Stimulated activated CD4-positive, alpha-beta T cell treated with anti-CD3 and anti-CD28 coated beads, Interleukin-12 subunit alpha, Interleukin-12 subunit beta, amount 100 ng/mL, for 4 hours (primary cell): ENCODE measurements around the gene CCDC116.
"Not testable (repeated sequence)": the region's sequence is repeated elsewhere in the genome, so short reads cannot be mapped to it uniquely, and the experiment has no call there.

Experiments used
- DNase-seq: peaks from one replicate; pipeline ENCODE4 v3.0.0-alpha.2; 2020

CCDC116 gene

DNA sequence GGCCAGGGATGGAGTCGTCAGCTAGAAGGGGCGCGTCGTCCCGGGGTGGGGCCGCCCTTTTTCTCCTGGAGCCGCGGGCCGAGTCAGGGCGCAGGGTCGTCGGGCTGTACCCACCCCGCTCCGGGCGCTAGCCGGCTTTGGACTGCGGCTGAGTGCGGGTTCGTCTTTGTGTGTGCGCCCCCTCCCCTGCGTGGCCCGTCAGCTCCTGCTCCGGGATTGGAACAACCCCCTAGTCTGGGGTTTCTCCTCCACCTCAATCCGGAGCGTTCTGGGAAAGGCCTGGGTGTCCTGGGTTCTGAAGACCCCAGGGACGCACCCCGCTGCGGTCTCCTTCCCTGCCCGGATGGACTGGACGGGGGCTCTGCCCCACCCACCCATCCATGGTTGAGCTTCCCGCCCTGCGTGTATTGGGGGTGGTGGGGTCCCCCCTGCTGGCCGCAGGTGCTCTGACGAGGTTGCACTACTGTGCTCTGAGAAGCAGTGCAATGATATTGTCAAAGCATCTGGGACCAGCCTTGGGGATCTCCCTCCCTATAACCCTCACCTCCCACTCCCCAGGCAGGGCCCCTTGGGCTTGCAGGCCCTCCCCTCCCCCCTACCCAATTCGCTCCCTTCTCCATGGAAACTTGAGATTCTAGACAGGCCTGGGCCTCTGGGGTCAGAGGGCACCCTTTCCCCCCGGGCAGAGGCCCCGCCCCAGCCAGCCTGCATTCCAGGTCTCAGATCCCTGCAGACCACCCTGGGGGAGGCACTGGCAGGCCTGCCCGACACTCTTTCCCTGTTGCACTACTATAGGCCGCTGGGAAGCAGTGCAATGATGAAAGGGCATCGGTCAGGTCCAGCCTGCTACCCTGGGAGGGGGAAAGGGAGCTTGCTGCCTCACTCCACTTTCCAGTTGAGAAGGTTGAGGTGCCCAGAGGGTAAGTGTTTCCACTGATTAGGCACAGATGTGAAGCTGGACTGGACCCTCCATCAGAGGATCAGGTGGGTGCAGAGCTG, 20.3 kb downstream of the CCDC116 start:
- no peak for DNase-seq

DNA sequence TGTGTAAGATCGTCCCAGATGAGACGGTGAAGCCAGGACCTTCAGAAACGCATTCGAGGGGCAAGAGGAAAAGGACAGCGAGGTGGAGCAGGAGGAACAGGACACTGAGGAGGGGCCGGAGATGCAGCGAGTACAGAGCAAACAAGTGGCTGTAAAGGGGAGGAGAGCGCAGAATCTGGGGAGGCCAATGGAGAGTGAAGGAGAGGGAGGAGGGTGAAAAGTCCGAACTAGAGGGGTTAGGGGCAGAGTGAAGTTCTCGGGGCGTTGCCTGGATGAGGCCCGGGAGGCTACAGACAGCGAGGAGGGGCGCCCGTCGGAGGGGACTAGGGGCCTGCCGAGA, 24.4 kb downstream of the CCDC116 start:
- DNase-seq: no peak

DNA sequence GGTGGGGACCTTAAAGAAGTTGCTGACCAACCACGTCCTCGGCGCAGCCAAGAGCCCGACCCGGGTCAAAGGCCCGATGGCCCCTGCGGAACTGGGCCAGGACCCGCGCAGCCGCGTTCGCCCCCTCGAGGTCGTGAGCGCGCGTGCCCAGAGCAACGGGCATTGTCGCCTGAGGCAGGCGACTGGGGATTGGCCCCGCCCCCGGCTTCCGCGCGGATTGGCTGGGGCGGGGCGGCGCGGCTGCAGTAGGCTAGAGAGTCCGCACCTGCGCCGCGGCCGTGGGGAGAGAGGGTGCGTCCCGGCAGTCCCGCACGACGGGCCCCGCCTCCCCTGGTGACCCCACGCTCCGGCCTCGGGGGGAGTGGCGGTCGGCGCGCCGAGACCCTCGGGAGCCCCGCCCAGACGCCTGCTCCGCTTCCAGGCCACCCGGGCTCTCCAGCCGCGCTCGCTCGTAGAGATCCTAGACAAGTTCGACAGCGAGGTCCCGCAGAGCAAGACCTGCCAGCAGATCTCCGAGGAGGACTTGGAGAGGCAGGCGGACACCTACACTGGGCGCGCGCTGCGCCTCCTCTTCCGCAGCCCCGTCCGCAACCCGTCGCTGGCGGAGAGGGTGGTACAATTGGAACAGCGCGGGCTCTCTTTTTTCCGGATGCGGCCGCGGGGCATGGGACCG, 24.9 kb downstream of the CCDC116 start:
- DNase-seq: peak; percentile 84

DNA sequence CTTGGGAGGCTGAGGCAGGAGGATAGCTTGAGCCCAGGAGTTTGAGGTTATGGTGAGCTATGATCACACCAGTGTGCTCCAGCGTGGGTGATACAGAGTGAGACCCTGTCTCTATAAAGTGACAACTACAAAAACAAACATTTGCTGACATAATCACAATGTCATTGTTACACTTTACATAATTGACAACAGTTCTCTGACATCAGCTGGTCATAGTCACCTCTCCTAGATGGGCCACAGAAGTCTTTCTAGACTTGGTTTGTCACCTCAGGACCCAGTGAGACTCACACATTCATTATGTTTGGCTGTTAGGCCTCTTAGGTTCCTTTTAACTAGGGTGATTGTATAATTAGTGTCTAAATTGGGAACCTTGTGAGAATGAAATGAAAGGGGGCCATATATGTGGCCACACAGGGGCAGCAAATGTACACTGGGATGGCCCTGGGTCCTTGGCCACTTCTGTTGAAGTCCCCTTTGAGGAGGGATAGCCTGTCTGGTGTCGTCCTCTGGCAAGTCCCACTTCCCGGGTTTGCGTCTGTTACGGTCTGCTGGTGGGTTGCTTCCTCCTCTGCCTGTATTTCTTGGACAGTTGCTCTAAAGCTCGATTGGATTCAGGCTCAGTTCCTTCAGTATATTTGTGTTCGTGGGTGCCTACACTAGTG, 27.4 kb downstream of the CCDC116 start:
- DNase-seq: no peak

DNA sequence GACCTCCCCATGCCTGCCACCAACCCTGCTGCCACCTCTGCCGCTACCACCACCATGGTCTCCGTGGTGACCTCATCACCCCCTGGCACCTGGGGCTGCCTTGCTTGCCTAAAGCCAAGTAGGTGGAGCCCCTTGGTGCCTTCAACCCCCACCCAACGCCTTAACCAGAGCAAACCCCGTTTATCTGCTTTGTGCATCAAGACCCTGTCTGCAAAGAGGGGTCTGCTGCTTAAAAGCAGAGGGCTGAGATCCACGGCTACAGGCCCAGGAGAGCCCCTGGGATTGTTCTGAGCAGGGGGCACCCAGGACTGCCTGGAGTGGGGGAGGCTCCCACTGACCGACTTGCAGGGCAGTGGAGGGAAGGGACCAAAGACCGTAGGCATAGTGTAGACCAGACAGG, 28.3 kb downstream of the CCDC116 start:
- DNase-seq: no peak

DNA sequence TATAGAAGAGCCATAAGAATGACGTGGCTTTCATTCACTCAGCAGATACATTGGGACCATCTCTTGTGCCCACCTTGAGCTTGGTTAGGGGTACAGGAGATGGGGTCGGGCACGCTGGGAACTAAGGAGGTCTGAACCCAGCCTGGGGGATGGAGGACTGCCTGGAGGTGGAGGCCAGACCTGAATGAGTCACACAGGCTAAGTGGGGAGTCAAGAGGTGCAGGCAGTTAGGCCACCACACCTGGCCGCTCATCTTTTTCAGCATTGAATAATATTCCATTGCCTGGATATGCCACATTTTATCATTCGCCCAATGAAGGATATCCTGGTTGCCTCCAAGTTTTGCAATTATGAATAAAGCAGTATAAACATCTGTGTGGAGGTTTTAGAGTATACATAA, 29.4 kb downstream of the CCDC116 start:
- no peak for DNase-seq

DNA sequence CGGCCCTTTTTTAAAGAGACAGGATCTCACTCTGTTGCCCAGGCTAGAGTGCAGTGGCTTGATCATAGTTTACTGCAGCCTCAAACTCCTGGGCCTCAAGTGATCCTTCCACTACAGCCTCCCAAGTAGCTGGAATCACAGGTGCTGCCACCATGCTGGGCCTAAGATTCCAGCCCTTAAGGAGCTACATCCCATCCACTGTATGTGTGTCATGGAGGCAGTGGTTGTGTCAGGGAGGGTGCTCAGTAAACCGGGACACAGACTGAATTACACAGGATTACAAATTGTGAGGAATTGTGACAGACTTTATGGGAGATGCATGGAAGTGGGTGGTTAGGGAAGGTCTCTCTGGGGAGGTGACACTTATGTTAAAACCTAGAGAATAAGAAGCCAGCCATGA, 31.2 kb downstream of the CCDC116 start:
- DNase-seq: no peak

DNA sequence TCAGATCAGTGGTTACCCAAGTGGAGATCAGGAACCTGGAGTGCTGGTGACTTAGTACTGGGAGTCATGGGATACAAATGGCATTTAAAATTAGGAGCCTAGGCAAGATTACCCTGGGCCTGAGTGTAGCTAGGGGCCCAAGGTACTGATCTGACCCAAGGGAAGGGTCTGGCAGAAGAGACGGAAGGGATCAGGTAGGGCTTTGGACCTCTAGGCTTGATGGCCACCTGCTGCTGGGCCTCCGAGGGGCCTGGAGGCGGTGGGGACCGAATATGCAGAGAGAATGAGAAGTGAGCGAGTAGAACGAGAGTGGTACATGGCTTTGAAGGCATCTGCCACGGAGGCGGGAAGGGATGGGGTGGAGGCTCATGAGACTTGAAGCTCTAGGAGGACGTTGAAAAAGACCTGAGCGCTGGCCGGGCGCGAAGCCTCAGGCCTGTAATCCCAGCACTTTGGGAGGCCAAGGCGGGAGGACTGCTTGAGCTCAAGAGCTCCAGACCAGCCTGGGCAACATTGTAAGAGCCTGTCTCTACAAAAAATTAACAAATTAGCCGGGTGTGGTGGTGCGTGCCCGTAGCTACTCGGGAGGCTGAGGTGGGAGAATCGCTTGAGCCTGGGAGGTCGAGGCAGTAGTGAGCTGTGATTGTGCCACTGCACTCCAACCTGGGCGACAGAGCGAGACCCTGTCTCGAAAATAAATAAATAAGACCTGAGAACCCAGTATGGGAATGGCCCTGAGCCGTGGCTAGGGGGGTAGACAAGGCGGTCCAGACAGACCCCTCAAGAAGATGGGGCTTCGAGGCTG, 32.7 kb downstream of the CCDC116 start:
- DNase-seq: no peak

DNA sequence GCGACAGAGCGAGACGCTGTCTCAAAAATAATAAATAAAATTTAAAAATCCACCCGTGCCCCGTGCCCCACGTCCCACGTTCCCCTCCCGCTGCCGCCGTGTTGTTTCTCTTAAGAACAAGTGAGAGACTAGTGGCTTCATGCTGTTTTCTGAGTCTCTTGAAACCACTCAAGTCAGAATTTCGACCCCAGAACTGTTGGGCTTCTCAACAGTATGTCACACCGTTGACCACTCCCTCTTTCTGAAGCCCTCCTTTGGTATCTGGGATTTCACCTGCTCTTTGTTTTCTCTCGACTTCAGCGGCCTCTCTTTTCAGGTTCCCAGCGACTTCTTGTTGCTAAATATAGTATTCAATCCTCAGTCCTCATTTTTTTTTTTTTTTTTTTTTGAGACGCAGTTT, 34.2 kb downstream of the CCDC116 start:
- DNase-seq: no peak

DNA sequence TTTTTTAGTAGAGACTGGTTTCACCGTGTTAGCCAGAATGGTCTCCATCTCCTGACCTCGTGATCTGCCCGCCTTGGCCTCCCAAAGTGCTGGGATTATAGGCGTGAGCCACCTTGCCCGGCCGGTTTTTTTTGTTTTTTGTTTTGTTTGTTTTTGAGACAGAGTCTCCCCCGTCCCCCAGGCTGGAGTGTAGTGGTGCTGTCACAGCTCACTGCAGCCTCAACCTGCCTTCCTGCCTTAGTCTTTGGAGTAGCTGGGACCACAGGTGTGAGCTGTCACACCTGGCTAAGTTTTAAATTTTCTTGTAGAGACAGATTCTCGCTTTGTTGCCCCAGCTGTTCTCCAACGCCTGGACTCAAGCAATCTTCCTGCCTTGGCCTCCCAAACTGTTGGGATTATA, 36.5 kb downstream of the CCDC116 start:
- DNase-seq: no peak

DNA sequence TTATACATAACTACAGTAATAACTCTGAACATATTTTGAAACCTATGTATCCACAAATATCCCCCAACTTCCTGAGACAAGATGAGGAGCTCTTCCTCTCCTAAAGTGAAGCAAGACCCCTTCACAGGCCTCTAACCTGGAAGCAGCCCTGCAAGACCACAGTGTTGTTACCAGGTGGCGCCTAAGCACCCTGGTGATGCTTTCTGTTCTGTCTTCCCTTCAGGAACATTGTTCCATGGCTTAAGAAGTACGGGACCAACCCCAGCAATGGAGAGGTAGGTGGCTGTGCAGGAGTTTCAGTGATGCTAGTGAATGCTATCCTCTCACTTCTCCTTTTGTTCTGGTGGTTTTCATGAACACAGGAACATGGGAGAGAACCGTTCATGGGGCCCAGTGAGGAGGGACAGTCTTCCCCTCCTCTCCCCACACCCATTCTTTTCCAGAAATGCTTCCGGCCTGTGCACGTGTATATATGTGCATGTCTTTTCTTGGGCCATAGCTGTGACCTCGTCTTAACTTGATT, 39.6 kb downstream of the CCDC116 start:
- DNase-seq: no peak

DNA sequence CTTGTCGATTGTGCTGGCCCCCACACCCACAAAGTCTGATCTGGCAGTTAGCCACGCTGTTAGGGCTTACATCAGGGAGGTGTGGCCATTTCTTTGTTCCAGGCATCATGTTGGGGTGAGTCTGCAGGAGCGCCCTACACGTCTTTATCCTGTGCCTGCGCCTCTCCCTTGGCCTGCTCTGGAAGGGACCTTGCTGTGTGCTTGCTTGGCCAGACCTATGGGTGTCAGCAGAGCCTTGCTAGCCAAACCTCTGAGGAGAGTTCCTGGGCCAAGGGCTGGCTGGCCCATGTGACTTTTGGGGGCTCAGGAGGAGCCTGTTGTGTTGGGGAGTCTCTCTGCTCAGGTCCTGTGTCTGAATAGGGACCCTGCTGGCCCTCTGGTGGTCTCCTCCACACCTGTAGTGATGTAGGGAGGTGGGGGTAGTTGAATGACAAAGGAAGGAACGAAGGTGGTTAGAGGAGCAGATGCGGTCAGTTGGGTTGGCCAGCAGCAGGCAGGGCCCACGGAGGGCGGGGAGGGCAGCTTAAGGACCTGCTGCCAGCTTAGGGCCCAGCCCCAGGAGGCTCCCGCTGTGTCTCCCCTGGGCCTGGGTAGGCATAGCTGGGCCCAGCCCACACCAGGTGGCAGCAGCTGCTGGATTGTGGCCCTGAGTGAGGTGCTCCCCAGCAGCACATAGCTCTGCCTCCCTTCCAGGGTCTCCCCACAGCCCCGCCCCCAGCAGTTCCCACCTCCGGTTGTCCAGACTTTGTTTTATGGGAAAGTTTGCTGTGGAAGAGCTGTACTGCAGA, 41.2 kb downstream of the CCDC116 start:
- no peak for DNase-seq

DNA sequence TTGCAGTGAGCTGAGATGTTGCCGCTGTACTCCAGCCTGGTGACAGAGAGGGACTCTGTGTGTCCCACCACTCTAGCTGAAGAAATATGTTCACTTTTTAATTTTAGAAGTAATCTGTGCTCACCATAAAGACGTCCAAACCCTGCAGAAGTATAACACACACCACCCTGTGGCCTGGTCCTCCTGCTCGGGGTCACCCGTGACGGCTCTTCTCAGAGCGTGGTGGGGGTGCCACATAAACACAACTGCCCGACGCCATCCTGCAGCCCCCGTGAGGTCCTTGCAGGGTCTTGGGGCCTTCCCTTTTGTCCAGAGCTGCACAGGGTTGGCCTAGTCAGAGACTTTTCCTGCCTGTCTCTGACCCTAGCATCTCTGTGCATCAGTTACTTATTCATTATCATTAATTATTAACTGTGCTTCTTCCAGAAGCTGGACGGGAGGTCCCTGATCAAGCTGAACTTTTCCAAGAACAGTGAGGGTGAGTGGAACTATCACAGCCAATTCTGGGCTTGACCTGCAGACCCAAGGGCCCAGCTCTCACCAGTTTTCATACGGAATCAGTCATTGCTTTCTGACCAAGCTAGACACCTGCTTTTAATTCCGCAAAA, 42.2 kb downstream of the CCDC116 start:
- no peak for DNase-seq

DNA sequence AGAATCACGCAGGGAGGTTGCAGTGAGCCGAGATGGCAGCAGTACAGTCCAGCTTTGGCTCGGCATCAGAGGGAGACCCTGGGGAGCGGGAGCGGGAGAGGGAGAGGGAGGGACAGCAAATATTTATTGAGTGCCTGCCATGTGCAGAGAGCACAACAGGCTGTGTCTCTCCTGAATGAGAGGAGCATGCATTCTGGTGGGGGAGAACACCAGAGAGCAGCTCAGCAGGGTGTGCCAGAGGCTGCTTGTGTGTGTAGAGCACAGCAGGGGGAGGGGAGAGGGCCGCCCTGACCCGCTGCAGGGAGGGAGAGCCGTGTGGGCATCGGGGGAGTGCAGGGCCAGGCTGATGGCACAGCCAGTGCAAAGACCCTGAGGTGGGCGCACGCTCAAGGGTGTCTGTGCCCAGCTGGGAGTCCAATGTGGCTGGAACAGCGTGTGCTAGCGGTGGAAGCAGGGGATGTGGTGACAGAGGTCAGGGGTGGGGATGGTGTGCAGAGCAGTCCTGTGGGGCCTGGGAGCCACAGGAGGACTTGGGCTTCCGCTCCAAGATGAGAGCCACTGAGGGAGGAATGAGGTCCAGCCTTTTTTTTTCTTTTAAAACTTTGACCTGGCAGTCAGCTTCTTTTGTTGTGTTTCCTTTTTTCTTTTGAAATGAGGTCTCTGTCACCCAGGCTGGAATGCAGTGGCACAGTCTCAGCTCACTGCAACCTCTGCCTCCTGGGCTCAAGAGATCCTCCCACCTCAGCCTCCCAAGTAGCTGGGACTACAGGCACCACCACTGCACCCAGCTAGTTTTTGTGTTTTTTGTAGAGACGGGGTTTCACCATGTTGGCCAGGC, 45.3 kb downstream of the CCDC116 start:
- no peak for DNase-seq

DNA sequence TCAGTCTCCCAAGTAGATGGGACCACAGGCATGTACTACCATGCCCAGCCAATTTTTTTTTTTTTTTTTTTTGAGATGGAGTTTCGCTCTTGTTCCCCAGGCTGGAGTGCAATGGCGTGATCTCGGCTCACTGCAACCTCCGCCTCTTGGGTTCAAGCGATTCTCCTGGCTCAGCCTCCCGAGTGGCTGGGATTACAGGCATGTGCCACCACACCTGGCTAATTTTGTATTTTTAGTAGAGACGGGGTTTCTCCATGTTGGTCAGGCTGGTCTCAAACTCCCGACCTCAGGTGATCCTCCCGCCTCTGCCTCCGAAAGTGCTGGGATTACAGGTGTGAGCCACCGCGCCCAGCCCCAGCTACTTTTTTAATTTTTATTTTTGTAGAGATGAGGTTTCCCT, 46.3 kb downstream of the CCDC116 start:
- DNase-seq: not testable (repeated sequence)

DNA sequence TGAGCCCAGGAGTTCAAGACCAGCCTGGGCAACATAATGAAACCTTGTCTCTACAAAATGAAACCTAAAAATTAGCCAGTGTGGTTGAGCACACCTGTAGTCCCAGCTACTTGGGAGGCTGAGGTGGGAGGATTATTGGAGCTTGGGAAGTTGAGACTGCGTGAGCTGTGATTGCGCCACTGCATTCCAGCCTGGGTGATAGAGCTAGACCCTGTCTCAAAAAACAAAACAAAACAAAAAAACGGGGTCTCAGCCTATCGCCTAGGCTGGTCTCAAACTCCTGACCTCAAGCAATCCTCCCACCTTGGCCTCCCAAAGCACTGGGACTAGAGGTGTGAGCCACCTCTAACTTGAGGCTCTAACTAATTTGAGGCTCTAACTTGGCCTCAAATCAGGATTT, 46.8 kb downstream of the CCDC116 start:
- DNase-seq: no peak

DNA sequence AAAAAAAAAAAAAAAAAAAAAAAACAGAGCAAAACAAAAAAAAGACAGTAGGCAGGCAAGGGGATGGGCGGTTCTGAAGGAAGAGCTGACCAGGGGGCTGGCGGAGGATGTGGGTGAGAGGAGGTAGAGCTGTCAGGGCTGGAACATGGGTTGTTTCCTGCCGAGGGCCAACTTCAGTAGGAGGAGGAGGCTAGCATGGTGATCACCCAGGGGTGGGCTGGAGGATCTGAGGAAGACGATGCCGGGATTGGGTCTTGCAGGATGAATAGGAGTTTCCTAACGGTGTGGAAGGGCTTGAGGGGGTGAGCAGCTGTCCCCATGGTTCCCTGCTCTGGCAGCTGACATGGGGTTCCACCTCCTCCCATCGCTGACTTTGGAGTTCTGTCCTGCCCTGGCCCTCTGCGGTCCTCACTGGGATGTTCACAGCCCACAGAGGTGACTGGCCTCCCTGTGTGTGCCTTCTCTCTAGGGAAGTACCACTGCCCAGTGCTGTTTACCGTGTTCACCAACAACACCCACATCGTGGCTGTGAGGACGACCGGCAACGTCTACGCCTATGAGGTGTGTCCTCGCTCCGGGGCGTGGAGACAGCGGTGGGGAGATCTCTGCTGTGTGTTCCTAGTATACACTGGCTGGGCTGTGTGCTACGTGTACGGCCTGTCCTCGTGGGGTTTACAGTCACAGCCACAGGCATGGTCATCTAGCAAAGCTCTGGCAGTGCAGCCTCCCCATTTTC, 48.4 kb downstream of the CCDC116 start:
- no peak for DNase-seq

DNA sequence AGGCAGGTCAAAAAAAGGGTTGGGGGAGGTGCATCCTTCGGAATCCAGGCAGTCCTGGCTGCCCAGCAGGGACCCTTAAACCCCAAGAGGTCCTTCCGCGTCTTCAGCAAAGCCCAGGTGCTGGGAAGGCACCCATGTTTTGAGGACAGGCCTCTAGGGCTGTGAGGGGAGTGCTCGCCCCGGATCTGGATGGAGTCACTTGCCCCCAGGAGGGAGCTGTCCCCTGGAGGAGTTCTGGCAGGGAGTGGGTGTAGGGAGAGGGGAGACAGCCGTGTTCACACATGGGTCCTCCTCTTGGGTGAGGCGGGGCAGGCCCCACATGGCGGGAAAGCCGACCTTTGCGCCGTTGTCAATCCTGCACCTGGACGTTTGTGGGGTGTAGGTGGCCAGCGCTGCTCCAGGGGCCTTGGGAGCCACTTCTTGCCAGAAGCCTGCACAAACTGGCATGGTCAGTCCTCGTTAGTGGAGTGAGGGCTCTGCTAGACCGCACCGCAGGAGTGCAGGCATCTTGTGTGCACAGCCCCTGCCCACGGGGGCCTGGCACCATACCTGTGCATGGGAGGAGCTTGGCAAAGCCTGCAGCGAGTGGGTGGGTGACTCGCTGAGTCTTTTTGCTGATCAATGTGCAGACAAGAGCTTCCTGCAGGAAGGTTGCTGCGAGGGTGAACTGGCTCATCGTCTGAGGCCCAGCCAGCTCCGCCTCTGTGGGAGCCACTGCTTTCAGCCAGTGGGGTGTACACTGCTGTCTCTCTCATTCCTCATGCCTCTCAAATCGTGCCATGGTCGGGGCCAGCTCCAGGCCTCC, 49.2 kb downstream of the CCDC116 start:
- no peak for DNase-seq
